GM12891 (cell line): ENCODE data around the gene PREX1.

Experiments used
- PAX5 ChIP-seq: IDR thresholded peaks from 2 replicates; pipeline ENCODE4 v1.6.1; 2011; ENCODE audit warnings: low read length, moderate library complexity, mild to moderate bottlenecking; ENCODE audit not compliant: insufficient read depth, severe bottlenecking
- POLR2A ChIP-seq: IDR thresholded peaks from 2 replicates; pipeline ENCODE4 v1.6.1; 2011; ENCODE audit warnings: low read depth, low read length, control low read depth
- POLR2AphosphoS5 ChIP-seq: IDR thresholded peaks from 2 replicates; pipeline ENCODE4 v1.6.1; 2011; ENCODE audit warnings: low read depth, low read length, control low read depth
- POU2F2 ChIP-seq: IDR thresholded peaks from 2 replicates; pipeline ENCODE4 v1.6.1; 2011; ENCODE audit warnings: low read depth, mild to moderate bottlenecking, control low read depth, low read length, moderate library complexity
- SPI1 ChIP-seq: IDR thresholded peaks from 2 replicates; pipeline ENCODE4 v1.6.1; 2011; ENCODE audit warnings: low read depth, low read length, control low read depth
- TAF1 ChIP-seq: IDR thresholded peaks from 2 replicates; pipeline ENCODE4 v1.6.1; 2011; ENCODE audit warnings: low read depth, low read length, control low read depth

GRCh38 chr20:48788486-48789072, 39.2 kb downstream of the PREX1 start:
- no peak for TF ChIP-seq TAF1
- no peak for TF ChIP-seq POLR2A
- no peak; the same call in 1 of the 2 replicates for TF ChIP-seq POLR2AphosphoS5
- no peak for TF ChIP-seq PAX5
- TF ChIP-seq SPI1 = peak; percentile 98
- peak; percentile 74; the same call in 1 of the 2 replicates for TF ChIP-seq POU2F2
